Kidney epithelial cell (primary cell): ENCODE data around the gene MYL9. TPM values are rescaled to one million over a fixed set of nuclear protein-coding genes. Genes with fewer than 3 reads are reported as not detected.
"Not testable (repeated sequence)": the region's sequence is repeated elsewhere in the genome, so short reads cannot be mapped to it uniquely, and the experiment has no call there.

Experiments used
- DNase-seq: peaks from one replicate; pipeline ENCODE4 v3.0.0-alpha.2; 2010; ENCODE audit warnings: low read depth
- H3K27me3 ChIP-seq: 2 replicates; pipeline ENCODE4 v1.6.0; 2011; ENCODE audit warnings: low read length; ENCODE audit not compliant: control insufficient read depth, insufficient read depth
- H3K36me3 ChIP-seq: 2 replicates; pipeline ENCODE4 v1.5.1; 2011; ENCODE audit warnings: low read length; ENCODE audit not compliant: control insufficient read depth, insufficient read depth
- H3K4me3 ChIP-seq: 2 replicates; pipeline ENCODE4 v1.5.1; 2011; ENCODE audit warnings: low read depth, mild to moderate bottlenecking, control low read depth, low read length
- CTCF ChIP-seq: IDR thresholded peaks from 2 replicates; pipeline ENCODE4 v1.5.1; 2011; ENCODE audit warnings: mild to moderate bottlenecking, moderate library complexity, low read length, control low read depth, inconsistent platforms; ENCODE audit not compliant: insufficient read depth, poor library complexity, severe bottlenecking
- total RNA-seq: library from RNA; depleted of rRNA; stranded (reverse); fragments of >200 nt; gene quantifications from 2 replicates; pipeline ENCODE4 v1.2.3, GENCODE V29; 2015

MYL9 gene
- total RNA-seq, 1 donor from 2014 or later: 58.5 TPM

DNA sequence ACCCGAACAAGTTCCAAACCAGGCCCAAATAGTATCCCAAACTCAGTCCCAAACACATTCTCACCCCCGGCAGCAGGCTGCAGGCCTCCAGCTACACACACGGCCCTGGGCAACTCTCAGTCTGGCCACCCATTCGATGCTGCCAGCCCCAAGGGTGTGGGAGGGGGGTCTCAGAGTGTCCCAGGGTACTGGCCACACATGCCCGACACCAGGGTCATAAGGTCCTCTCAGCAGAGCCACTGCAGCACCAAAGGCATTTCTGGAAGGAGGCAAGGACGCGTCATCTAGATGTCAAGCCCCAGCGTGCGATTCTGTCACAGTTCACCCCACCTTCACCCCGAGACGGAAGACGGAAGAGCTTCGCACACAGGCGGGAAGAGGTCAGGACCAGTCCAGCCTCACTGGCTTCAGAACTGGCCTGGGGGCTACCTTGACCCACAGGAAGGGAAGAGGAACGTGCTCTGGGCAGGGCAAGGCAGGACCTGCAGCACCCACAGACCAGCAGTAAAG lies 9.5 kb downstream of the MYL9 start:
- H3K36me3 ChIP-seq: no peaks in the 10 kb centered on the region
- no peaks in the 10 kb centered on the region for H3K27me3 ChIP-seq
- no peak for DNase-seq
- no peak overlapping the region for H3K4me3 ChIP-seq
- TF ChIP-seq CTCF: no peak

- H3K36me3 ChIP-seq: no peaks in the 10 kb centered on the region
- no peaks in the 10 kb centered on the region for H3K27me3 ChIP-seq
- DNase-seq: no peak
- no peak overlapping the region for H3K4me3 ChIP-seq
- TF ChIP-seq CTCF: no peak
Measured at GRCh38 chr20:36555248-36555647, 13.9 kb downstream of the MYL9 start.

DNA sequence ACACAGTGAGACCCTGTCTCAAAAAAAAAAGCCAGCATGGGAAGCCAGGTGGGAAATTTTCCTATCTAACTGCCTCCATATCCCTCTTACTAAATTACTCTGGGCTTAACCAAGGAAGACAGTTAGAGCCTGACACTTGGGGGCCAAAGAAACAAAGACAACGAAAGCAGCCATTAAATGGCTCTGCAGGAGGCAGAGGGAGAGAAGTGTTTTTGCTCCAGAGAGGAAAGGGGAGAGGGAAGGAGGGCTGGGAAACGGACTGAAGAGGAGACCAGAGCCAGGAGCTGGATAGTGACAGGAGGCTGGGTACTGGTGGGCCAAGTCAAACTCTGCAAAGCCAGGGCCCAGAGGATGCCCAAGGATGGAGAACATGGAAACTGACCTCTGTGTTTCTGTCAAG lies 21.4 kb downstream of the MYL9 start:
- H3K27me3 ChIP-seq: no peaks in the 10 kb centered on the region
- TF ChIP-seq CTCF: no peak
- no peaks in the 10 kb centered on the region for H3K36me3 ChIP-seq
- H3K4me3 ChIP-seq: no peak overlapping the region
- DNase-seq: no peak

GRCh38 chr20:36563374-36563773 lies 22.1 kb downstream of the MYL9 start:
- DNase-seq: no peak
- H3K36me3 ChIP-seq: no peaks in the 10 kb centered on the region
- H3K4me3 ChIP-seq: no peak overlapping the region
- no peak for TF ChIP-seq CTCF
- no peaks in the 10 kb centered on the region for H3K27me3 ChIP-seq

- not testable (repeated sequence) for H3K27me3 ChIP-seq, H3K36me3 ChIP-seq, H3K4me3 ChIP-seq, DNase-seq
Measured at GRCh38 chr20:36564078-36564725, 22.9 kb downstream of the MYL9 start.

DNA sequence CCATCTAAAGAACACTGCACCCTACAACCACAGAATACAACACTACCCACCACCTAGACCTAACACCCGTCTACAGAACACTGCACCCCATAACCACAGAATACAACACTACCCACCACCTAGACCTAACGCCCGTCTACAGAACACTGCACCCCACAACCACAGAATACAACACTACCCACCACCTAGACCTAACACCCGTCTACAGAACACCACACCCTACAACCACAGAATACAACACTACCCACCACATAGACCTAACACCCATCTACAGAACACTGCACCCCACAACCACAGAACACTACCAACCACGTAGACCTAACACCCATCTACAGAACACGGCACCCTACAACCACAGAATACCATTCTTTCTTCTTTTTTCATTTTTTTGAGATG lies 23.4 kb downstream of the MYL9 start:
- not testable (repeated sequence) for H3K36me3 ChIP-seq, H3K4me3 ChIP-seq, H3K27me3 ChIP-seq, DNase-seq

GRCh38 chr20:36565520-36565919 lies 24.2 kb downstream of the MYL9 start:
- no peak for TF ChIP-seq CTCF
- no peak for DNase-seq
- Histone ChIP-seq H3K27me3 (no peaks in the 10 kb centered on the region), H3K36me3 (no peaks in the 10 kb centered on the region), H3K4me3 (no peak overlapping the region)
